Right ventricle myocardium superior (tissue), 1 donor: ENCODE data around the gene NBR1. TPM values are rescaled to one million over a fixed set of nuclear protein-coding genes. Genes with fewer than 3 reads are reported as not detected.
"Not testable (repeated sequence)": the region's sequence is repeated elsewhere in the genome, so short reads cannot be mapped to it uniquely, and the experiment has no call there.

Experiments
- ATAC-seq: fragments of 200-7000 bp; cut with Tn5 transposase; one replicate; pipeline ENCODE4 v1.9.1; 2020; ENCODE audit warnings: mild to moderate bottlenecking; ENCODE audit not compliant: poor library complexity
- DNase-seq: peaks from one replicate; pipeline ENCODE4 v3.0.0-alpha.2; 2020
- intact Hi-C: fragments of 100-400 bp; cut with DNase I; formaldehyde crosslinking; loops from one replicate; pipeline ENCODE4 v1.11.2; 2022
- long read RNA-seq: library from polyadenylated mRNA; unstranded; transcript quantifications from one replicate; pipeline ENCODE4 v2.0.0, GENCODE V29; 2021
- total RNA-seq: library from RNA; stranded (reverse); fragmentation: NEBNext Ultra II Directional; extraction: Animal tissue kit (Norgen Biotek cat#: 25700); gene quantifications from one replicate; pipeline ENCODE4 v1.2.1, GENCODE V29; 2021
- donor health status: DM: no; HTN: yes; CAD: no; lungs with severe emphysema.

Gene NBR1, protein sequence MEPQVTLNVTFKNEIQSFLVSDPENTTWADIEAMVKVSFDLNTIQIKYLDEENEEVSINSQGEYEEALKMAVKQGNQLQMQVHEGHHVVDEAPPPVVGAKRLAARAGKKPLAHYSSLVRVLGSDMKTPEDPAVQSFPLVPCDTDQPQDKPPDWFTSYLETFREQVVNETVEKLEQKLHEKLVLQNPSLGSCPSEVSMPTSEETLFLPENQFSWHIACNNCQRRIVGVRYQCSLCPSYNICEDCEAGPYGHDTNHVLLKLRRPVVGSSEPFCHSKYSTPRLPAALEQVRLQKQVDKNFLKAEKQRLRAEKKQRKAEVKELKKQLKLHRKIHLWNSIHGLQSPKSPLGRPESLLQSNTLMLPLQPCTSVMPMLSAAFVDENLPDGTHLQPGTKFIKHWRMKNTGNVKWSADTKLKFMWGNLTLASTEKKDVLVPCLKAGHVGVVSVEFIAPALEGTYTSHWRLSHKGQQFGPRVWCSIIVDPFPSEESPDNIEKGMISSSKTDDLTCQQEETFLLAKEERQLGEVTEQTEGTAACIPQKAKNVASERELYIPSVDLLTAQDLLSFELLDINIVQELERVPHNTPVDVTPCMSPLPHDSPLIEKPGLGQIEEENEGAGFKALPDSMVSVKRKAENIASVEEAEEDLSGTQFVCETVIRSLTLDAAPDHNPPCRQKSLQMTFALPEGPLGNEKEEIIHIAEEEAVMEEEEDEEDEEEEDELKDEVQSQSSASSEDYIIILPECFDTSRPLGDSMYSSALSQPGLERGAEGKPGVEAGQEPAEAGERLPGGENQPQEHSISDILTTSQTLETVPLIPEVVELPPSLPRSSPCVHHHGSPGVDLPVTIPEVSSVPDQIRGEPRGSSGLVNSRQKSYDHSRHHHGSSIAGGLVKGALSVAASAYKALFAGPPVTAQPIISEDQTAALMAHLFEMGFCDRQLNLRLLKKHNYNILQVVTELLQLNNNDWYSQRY
- total RNA-seq, result 91.1 TPM
- long read RNA-seq, partial matches to known transcripts, result 50 of 170 reads
- long read RNA-seq, other reads (novel, unspliced or antisense), result 118 of 170 reads

DNA sequence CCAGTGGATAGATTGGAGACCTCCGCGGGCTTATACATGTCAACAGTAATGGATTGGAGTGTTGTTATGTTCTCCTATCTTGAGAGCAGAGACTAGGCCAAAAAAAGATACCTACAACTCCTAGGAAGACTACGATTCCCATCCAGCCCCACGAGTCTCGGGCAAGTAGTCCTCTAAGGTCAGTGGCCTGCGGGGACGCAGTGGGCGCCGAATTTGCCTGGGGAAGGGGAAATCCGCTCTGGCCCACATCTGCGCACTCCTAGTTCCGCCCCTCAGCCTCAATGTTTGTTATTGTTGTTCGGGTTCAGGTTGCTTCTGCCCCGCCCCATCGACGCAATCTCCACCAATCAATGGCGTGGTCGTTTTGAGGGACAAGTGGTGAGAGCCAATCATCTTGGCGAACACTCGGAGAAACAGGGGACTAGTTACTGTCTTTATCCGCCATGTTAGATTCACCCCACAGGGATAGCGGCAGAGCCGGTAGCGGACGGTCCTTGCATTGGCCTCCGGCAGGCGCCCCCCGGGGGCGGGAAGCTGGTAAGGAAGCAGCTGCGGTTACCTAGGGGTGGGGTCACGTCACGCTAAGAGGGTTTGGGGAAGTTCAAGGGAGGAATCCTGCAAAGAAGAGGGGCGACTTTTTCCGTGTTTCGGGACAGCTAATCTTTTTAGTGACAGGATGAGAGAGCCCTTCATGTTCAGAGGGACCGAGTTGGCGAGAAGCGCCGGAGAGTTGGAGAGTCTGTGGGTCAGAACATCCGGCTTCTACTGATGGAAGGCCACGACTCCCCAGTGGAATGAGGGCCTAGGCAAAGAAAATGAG, at the start of gene NBR1:
Gene NBR1, plus strand, starts transcription at position 449 of the 820 bp plus-strand sequence. CDS start 4,586 bp downstream, outside the sequence.
- intact Hi-C loops, result loop anchor here (5.0 kb wide), 1 partner anchor 36 kb away; no protein-coding TSS in a partner anchor
- DNase-seq (peak; percentile 96), ATAC-seq (peak; percentile 93)

DNA sequence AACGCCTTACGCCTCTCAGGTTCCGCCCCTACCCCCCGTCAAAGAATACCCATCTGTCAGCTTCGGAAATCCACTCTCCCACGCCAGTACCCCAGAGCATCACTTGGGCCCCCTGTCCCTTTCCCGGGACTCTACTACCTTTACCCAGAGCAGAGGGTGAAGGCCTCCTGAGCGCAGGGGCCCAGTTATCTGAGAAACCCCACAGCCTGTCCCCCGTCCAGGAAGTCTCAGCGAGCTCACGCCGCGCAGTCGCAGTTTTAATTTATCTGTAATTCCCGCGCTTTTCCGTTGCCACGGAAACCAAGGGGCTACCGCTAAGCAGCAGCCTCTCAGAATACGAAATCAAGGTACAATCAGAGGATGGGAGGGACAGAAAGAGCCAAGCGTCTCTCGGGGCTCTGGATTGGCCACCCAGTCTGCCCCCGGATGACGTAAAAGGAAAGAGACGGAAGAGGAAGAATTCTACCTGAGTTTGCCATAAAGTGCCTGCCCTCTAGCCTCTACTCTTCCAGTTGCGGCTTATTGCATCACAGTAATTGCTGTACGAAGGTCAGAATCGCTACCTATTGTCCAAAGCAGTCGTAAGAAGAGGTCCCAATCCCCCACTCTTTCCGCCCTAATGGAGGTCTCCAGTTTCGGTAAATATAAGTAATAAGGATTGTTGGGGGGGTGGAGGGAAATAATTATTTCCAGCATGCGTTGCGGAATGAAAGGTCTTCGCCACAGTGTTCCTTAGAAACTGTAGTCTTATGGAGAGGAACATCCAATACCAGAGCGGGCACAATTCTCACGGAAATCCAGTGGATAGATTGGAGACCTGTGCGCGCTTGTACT, 45.7 kb upstream of the NBR1 start, which contains the start of gene BRCA1:
Gene BRCA1, minus strand, starts transcription at position 232 of the 834 bp plus-strand sequence. CDS start 1,268 bp downstream, outside the sequence.
- ATAC-seq (peak; percentile 98), DNase-seq (peak; percentile 92)
- intact Hi-C loops, result loop anchor here (10.0 kb wide), 1 partner anchor 101 kb away; the partner anchor contains the start of genes RND2 and VAT1

DNA sequence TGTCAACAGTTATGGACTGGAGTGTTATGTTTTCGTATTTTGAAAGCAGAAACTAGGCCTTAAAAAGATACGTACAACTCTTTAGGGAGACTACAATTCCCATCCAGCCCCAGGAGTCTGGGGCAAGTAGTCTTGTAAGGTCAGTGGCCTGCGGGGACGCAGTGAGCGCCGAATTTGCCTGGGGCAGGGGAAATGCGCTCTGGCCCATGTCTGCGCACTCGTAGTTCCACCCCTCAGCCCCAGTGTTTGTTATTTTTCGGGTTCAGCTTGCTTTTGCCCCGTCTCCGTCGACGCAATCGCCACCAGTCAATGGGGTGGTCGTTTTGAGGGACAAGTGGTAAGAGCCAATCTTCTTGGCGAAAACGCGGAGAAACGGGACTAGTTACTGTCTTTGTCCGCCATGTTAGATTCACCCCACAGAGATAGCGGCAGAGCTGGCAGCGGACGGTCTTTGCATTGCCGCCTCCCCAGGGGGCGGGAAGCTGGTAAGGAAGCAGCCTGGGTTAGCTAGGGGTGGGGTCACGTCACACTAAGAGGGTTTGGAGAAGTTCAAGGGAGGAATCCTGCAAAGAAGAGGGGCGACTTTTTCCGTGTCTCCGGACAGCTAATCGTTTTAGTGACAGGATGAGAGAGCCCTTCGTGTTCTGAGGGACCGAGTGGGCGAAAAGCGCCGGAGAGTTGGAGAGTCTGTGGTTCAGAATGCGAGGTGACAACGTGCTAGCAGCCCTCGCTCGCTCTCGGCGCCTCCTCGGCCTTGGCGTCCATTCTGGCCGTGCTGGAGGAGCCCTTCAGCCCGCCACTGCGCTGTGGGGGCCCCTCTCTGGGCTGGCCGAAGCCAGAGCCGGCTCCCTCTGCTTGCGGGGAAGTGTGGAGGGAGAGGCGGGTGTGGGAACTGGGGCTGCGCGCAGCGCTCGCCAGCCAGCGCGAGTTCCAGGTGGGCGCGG, 44.8 kb upstream of the NBR1 start:
- intact Hi-C loops, result loop anchor here (10.0 kb wide), 1 partner anchor 101 kb away; the partner anchor contains the start of genes RND2 and VAT1
- ATAC-seq (no peak), DNase-seq (no peak)

DNA sequence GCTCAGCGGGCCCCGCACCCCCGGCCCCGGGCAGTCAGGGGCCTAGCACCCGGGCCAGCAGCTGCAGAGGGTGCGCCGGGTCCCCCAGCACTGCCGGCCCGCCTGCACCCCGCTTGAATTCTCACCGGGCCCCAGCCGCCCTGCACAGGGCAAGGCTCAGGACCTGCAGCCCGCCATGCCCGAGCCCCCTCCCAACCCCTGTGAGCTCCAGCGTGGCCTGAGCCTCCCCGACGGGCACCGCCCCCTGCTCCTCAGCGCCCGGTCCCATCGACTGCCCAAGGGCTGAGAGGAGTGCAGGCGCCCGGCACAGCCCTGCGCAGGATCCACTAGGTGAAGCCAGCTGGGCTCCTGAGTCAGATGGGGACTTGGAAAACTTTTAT, 44.1 kb upstream of the NBR1 start:
- intact Hi-C loops, result loop anchor here (10.0 kb wide), 1 partner anchor 102 kb away; the partner anchor contains the start of genes RND2 and VAT1
- ATAC-seq (no peak), DNase-seq (no peak)

DNA sequence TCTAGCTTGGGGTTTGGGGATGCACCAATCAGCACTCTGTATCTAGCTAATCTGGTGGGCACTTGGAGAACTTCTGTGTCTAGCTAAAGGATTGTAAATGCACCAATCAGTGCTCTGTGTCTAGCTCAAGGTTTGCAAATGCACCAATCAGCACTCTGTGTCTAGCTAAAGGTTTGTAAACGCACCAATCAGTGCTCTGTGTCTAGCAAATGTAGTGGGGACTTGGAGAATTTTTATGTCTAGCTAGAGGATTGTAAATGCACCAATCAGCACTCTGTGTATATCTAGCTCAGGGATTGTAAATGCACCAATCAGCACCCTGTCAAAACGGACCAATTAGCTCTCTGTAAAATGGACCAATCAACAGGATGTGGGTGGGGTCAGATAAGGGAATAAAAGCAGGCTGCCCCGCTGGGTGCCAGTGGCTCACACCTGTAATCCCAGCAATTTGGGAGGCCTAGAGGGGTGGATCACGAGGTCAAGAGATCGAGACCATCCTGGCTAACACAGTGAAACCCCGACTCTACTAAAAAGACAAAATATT, 43.6 kb upstream of the NBR1 start:
- intact Hi-C loops, result loop anchor here (10.0 kb wide), 1 partner anchor 103 kb away; the partner anchor contains the start of genes RND2 and VAT1
- not testable (repeated sequence) for DNase-seq, ATAC-seq

DNA sequence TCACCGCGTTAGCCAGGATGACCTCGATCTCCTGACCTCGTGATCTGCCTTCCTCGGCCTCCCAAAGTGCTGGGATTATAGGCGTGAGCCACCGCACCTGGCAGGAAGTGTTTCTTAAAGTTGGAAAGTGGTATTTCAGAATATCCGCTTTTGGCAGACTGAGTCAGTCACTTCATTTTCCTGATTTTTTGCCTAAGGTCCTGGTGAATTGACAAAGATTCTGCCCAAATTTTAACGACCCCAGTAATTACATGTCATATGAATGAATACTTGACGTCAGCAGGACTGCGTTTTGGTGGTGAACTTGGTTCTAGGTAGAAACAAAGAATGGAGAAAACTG, 41.4 kb upstream of the NBR1 start:
- intact Hi-C loops, result loop anchor here (10.0 kb wide), 1 partner anchor 105 kb away; the partner anchor contains the start of genes RND2 and VAT1
- DNase-seq (no peak), ATAC-seq (no peak)

DNA sequence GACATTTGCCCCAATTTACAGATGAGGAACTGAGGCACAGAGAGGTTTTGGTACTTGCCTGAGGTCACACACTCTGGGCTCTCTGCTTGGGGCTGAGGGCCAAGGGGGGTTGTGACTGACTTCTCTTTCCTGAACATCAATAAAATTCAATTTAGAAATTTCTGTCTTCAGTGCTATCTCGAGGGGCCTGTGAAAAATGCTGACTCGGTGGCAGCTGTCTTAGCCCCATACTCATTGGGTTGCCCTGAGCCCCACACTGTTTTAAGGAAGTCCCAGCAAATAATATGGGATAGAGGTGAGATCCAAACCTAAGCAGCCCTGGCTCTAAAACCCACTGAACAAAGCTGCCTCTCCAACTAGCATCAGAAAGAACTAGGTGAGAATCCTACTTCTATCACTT, 38.9 kb upstream of the NBR1 start:
- DNase-seq, result no peak
- intact Hi-C loops, result no loop called here
- ATAC-seq, result no peak

DNA sequence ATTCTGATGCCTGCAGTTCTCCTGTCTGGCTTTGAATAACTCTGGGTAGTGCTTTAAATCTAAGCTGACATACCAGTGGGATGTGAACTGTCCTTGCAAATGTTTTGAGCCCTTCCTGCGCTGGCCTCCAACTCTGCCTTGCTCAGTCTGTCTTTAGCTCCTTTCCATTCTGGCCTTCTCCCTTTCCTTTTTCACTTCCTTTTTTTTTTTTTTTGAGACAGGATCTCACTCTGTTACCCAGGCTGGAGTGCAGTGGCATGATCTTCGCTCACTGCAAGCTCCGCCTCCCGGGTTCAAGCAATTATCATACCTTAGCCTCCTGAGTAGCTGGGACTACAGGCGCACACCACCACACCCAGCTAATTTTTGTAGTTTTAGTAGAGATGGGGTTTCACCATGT, 37.6 kb upstream of the NBR1 start:
- DNase-seq, intact Hi-C loops, ATAC-seq: not testable (repeated sequence)

DNA sequence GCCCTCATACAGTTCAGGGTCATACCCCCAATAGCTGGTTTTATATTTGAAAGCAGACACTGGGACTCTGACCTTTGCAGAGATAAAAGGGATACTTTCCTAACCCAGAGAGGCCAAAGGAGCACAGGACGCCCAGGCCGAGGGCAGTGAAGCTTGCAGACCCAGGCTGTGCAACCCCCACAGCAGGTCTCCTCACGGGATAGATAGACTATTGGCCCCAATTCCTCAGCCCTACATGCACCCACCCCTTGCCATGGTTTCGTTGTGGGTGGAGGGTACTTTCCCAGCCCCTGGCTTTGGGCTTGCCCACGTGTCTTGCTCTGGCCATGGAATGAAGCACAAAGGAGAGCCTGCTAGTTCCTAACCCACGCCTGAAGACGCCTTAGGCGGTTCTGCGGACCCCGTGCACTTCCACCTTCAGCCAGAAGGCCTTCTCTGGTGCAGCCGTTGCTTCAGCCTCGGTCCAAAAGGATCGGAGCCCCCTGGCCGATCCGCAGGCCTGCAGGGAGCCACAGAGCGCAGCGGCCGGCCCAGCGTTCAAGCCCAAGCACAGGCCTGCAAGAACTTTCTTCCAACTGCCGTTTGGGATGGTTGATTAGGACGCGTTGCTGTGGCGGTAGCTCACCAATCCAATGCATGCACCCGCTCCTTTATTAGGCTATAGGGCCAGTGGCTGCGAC, 36.1 kb upstream of the NBR1 start:
- no peak for ATAC-seq
- intact Hi-C loops, result no loop called here

DNA sequence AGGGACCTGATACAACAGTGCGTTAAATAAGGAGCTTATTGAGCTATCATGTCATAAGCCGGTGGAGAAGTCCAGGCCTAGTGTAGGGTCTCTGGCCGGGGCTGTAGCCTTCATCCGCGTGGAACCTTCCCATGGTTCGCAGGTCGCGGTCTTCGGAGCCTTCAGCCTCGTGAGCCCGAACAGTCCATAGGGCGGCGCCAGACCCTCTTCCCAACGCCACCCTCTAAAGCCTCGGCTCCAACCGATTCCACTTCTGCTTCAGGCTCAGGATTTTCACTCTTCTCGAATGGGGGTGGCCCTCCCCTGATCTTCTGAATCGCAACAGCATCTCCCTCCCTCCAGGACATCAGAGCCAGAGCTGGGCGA, 35.6 kb upstream of the NBR1 start:
- intact Hi-C loops, result no loop called here
- DNase-seq (no peak), ATAC-seq (no peak)

More for the DNA sequence above, 36.1 kb upstream of the NBR1 start:
- no peak for DNase-seq

DNA sequence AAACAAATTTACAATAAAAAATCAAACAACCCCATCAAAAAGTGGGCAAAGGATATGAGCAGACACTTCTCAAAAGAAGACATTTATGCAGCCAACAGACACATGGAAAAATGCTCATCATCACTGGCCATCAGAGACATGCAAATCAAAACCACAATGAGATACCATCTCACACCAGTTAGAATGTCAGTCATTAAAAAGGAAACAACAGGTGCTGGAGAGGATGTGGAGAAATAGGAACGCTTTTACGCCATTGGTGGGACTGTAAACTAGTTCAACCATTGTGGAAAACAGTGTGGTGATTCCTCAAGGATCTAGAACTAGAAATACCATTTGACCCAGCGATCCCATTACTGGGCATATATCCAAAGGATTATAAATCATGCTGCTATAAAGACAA, 34.4 kb upstream of the NBR1 start:
- DNase-seq, ATAC-seq, intact Hi-C loops: not testable (repeated sequence)

DNA sequence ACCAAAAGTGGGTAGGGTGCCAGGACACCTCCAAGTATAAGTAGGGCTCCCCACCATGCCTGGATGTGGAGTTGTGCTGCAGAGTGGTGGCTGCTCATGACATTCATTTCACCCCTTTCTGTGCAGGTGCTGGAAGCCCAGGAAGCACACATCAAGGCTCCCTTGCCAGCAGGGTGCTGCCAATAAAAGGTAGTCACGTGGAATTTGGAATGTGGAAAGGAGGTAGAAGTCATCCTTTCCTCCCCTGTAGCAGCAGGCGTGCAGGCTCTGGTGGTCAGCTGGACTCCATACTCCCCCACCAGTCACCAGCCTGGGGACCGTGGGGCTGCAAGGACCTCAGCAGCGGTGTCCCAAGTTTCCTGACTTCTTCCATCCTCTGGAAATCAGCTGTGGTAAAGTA, 32.5 kb upstream of the NBR1 start:
- DNase-seq, intact Hi-C loops, ATAC-seq: not testable (repeated sequence)

DNA sequence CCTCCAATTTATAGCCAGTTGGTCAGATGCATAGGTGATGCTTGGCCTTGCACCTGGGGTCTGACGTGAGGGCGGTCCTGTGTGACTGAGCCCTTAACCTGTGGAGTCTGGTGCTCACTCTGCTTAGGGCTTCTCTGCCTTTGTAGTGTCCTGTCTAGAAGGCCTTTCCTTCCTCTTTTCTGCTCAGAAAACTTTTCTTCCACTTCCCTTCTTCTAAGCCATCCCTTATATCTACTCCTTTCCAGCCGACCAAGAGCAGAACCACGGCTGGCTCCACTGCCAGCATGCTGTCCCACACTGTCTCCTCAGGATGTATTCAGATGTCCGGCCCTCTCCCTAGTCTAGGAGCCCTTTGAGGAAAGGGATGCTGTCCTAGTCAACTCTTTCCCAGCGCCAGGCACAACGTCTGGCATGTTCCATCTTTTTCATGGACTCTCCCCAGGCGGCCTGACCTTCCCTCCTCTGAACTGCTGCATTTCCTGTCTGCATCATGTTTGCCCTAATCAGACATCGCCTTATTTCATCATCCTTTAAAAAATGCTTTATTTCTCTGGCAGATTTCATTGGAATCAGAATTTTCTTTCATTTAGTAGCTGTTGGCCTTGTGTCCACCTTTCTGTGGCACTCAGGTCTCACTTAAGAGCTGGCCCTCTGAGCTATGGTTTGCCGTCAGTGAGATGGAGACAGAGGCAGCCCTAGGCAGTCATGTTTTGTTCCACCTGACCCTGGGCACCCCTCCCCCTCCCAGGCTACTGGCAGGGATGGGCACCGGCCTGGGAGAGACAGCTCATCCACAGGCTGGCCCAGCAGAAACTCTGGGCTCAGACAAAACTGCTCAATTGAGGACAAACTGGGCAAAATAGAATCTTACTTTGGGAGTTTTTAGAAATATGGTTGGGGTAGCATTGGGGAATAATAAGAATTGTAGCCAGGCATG, 30.4 kb upstream of the NBR1 start:
- intact Hi-C loops, result no loop called here
- DNase-seq, result no peak
- no peak for ATAC-seq

DNA sequence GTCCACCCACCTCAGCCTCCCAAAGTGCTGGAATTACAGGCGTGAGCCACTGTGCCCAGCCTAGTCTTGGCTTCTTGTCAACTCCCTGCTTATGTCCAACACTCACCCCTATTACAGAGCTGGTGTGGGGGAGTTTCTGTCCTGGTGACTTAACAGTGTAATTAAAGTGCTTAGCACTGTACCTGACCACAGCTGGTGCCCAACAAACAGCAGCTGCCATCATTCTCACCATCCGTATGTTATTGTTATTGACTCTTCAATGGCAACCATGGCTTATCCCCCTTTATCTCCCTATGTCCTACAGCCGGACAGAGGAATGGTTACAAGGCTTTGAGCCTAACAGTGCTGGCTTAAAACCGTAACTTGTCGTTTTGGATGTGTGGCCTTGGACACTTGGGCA, 28.9 kb upstream of the NBR1 start:
- DNase-seq (no peak), ATAC-seq (no peak)
- intact Hi-C loops, result no loop called here
